WTC11 (cell line): ENCODE results near the gene IDH3G.

ENCODE experiments used
- ETV6 ChIP-seq: sonication (generic); formaldehyde crosslinking; IDR thresholded peaks from 2 replicates; pipeline ENCODE4 v1.8.1; 2022; ENCODE audit warnings: mild to moderate bottlenecking, missing genetic modification reagents
- USF2 ChIP-seq: sonication (generic); formaldehyde crosslinking; IDR thresholded peaks from 2 replicates; pipeline ENCODE4 v1.8.1; 2023; ENCODE audit warnings: mild to moderate bottlenecking, missing genetic modification reagents, moderate library complexity
- TF ChIP-seq, protein P1 (sequence below): fragments of 200-600 bp; IDR thresholded peaks from 2 replicates; pipeline ENCODE4 v1.8.0; 2022; ENCODE audit warnings: antibody characterized with exemption
- TF ChIP-seq, protein P2 (sequence below): sonication (generic); formaldehyde crosslinking; IDR thresholded peaks from 2 replicates; pipeline ENCODE4 v1.8.0; 2022; ENCODE audit warnings: mild to moderate bottlenecking, missing genetic modification reagents

GRCh38 chrX:153765138-153766079 lies 28.8 kb downstream of the IDH3G start:
- TF ChIP-seq ETV6 (CRISPR knock-in tag) (no peak), USF2 (CRISPR knock-in tag) (no peak)
- TF ChIP-seq, protein P1, sequence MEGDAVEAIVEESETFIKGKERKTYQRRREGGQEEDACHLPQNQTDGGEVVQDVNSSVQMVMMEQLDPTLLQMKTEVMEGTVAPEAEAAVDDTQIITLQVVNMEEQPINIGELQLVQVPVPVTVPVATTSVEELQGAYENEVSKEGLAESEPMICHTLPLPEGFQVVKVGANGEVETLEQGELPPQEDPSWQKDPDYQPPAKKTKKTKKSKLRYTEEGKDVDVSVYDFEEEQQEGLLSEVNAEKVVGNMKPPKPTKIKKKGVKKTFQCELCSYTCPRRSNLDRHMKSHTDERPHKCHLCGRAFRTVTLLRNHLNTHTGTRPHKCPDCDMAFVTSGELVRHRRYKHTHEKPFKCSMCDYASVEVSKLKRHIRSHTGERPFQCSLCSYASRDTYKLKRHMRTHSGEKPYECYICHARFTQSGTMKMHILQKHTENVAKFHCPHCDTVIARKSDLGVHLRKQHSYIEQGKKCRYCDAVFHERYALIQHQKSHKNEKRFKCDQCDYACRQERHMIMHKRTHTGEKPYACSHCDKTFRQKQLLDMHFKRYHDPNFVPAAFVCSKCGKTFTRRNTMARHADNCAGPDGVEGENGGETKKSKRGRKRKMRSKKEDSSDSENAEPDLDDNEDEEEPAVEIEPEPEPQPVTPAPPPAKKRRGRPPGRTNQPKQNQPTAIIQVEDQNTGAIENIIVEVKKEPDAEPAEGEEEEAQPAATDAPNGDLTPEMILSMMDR, result no peak
- TF ChIP-seq, protein P2, sequence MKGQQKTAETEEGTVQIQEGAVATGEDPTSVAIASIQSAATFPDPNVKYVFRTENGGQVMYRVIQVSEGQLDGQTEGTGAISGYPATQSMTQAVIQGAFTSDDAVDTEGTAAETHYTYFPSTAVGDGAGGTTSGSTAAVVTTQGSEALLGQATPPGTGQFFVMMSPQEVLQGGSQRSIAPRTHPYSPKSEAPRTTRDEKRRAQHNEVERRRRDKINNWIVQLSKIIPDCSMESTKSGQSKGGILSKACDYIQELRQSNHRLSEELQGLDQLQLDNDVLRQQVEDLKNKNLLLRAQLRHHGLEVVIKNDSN, result no peak
